C4-2B (cell line): ENCODE measurements around the gene ARHGEF4.

Experiments used
- ZFX ChIP-seq: fragments of 450-650 bp; IDR thresholded peaks from 2 replicates; pipeline ENCODE4 v1.6.1; 2017
- TF ChIP-seq, protein P1 (sequence below): fragments of 450-650 bp; conservative IDR thresholded peaks from 2 replicates; pipeline ENCODE4 v1.5.1; 2017; ENCODE audit warnings: mild to moderate bottlenecking

DNA sequence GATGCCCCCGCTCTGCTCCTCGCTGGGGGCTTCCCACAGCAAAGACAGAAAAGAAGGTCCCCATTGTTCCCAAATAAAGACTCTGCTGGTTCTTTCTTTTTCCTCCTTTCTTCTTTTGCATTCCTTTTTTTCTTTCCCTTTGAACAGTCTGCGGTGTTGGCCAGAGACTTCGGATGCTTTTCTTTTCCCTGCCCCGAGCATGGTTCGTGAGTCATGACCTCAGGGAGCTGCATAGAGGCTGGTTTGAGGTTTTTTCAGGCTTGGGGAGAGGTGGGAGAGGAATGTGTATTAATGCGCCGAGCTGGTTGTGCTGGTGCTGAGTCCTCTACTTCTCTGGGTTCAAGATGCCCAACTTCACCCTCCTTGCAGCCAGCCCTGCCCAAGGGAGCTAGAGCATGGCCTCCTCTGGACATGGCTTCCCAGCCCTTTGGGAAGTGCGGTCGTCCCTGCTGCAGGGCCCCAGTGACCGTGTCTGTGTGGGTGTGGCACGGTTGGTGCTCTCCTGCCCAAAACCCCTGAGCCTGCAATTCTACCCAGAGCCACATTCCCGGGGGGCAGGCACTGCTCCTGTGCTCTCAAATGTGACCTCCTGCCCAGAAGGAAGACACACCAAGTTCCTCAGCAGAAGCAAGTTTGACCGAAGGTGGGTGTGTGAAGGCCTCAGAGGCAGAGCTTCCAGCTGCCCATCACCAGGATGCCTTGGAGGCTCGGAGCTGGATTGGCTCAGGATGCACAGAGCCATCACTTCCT is 9.0 kb upstream of the ARHGEF4 start:
- TF ChIP-seq, protein P1, sequence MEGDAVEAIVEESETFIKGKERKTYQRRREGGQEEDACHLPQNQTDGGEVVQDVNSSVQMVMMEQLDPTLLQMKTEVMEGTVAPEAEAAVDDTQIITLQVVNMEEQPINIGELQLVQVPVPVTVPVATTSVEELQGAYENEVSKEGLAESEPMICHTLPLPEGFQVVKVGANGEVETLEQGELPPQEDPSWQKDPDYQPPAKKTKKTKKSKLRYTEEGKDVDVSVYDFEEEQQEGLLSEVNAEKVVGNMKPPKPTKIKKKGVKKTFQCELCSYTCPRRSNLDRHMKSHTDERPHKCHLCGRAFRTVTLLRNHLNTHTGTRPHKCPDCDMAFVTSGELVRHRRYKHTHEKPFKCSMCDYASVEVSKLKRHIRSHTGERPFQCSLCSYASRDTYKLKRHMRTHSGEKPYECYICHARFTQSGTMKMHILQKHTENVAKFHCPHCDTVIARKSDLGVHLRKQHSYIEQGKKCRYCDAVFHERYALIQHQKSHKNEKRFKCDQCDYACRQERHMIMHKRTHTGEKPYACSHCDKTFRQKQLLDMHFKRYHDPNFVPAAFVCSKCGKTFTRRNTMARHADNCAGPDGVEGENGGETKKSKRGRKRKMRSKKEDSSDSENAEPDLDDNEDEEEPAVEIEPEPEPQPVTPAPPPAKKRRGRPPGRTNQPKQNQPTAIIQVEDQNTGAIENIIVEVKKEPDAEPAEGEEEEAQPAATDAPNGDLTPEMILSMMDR, result no peak
- TF ChIP-seq ZFX, result no peak
